Neural progenitor cell (in vitro differentiated cells): Measurements from ENCODE around the gene FAHD1.

Experiments
- CTCF ChIP-seq: fragments of 200-600 bp; sonication (generic); IDR thresholded peaks from 2 replicates; pipeline ENCODE4 v1.5.1; 2017; ENCODE audit warnings: antibody characterized with exemption, mild to moderate bottlenecking
- EZH2 ChIP-seq: fragments of 200-600 bp; sonication (generic); IDR thresholded peaks from 2 replicates; pipeline ENCODE4 v1.6.1; 2017; ENCODE audit warnings: antibody characterized with exemption, mild to moderate bottlenecking, moderate library complexity

- TF ChIP-seq CTCF (no peak), EZH2 (no peak)
Observed at GRCh38 chr16:1778200-1779179, 48.5 kb upstream of the FAHD1 start.
